NB4 (cell line): Measurements from ENCODE around the gene SIK2.

ENCODE experiments used
- DNase-seq: peaks from one replicate; pipeline ENCODE4 v3.0.0; 2010; ENCODE audit warnings: low read depth
- H3K4me3 ChIP-seq: one replicate; pipeline ENCODE4 v1.5.1; 2011; ENCODE audit warnings: mild to moderate bottlenecking, low read depth, low read length, moderate library complexity
- MYC ChIP-seq: IDR thresholded peaks from 2 replicates; pipeline ENCODE4 v1.6.1; 2011; ENCODE audit warnings: low read depth, low read length
- POLR2A ChIP-seq: IDR thresholded peaks from 2 replicates; pipeline ENCODE4 v1.6.1; 2011; ENCODE audit warnings: mild to moderate bottlenecking; ENCODE audit not compliant: insufficient read length; ENCODE audit errors: extremely low read depth
- TF ChIP-seq, protein P1 (sequence below): IDR thresholded peaks from 2 replicates; pipeline ENCODE4 v1.6.1; 2011; ENCODE audit warnings: low read depth, low read length
- TF ChIP-seq, protein P2 (sequence below): IDR thresholded peaks from one replicate; pipeline ENCODE4 v1.5.1; 2012; ENCODE audit warnings: low read depth, low read length

Gene SIK2

DNA sequence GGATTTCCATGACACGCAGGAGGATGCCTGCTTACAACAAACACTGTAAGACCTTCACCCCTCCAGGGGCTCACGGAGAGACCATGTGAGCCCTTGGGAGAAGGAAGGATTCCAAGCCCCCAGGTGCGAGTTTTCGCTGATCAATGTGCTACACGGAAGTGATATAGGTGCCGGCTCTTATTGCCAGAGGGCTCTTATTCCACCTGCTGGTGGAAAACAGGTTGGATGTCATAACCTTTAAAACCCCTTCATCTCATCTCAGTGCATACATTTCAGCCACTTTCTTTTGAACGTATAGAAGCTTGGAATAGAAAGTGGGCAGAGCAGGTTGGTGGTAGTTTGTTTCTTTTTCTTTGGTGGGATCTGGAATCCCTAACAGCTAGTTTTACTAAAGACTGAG is 35.9 kb upstream of the SIK2 start:
- TF ChIP-seq, protein P1, sequence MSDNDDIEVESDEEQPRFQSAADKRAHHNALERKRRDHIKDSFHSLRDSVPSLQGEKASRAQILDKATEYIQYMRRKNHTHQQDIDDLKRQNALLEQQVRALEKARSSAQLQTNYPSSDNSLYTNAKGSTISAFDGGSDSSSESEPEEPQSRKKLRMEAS = no peak
- no peak for TF ChIP-seq POLR2A
- TF ChIP-seq, protein P2, sequence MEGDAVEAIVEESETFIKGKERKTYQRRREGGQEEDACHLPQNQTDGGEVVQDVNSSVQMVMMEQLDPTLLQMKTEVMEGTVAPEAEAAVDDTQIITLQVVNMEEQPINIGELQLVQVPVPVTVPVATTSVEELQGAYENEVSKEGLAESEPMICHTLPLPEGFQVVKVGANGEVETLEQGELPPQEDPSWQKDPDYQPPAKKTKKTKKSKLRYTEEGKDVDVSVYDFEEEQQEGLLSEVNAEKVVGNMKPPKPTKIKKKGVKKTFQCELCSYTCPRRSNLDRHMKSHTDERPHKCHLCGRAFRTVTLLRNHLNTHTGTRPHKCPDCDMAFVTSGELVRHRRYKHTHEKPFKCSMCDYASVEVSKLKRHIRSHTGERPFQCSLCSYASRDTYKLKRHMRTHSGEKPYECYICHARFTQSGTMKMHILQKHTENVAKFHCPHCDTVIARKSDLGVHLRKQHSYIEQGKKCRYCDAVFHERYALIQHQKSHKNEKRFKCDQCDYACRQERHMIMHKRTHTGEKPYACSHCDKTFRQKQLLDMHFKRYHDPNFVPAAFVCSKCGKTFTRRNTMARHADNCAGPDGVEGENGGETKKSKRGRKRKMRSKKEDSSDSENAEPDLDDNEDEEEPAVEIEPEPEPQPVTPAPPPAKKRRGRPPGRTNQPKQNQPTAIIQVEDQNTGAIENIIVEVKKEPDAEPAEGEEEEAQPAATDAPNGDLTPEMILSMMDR = no peak
- no peak for TF ChIP-seq MYC
- no peak overlapping the region for H3K4me3 ChIP-seq
- no peak for DNase-seq

DNA sequence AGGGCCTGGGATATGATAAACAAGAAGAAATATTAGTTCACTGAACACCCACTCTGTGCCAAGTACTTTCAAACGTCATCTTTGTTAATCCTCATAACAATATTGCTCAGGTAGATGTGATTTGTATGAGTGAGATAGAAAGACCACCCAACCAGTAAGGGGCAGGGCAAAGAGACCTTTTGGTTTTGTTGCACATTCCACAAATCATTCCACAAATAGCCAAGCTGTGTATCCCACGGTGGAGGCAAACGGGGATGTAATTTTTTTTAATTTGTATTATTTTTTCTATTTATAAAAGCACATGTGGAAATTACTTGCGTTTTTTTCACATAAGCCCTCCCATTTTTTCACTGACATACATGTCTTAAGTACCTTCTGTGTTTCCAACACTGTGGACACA is 32.8 kb upstream of the SIK2 start:
- H3K4me3 ChIP-seq = no peak overlapping the region
- TF ChIP-seq POLR2A (no peak), MYC (no peak)
- TF ChIP-seq, protein P1 = no peak
- TF ChIP-seq, protein P2 = no peak
- no peak for DNase-seq

DNA sequence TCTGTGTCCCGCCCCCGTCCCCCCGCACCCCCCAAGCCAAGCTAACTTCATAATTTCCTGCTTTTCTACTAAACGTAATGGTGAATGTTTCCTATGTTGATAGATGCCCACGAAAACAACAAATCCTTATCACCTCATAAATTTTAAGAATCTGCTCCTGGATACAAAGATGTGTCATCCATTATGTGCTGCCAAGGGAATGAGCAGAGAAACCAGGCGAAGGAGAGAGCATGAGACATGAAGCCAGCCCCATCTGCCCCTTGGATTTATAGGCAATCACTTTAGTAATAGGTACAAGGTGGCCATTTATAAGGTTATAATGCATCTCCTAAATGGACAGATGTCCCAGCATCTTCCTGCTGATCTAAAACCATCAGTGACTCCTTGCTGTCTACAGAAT is 31.5 kb upstream of the SIK2 start:
- no peak for DNase-seq
- TF ChIP-seq, protein P1 = no peak
- TF ChIP-seq MYC = no peak
- no peak for TF ChIP-seq POLR2A
- TF ChIP-seq, protein P2 = no peak
- no peak overlapping the region for H3K4me3 ChIP-seq

DNA sequence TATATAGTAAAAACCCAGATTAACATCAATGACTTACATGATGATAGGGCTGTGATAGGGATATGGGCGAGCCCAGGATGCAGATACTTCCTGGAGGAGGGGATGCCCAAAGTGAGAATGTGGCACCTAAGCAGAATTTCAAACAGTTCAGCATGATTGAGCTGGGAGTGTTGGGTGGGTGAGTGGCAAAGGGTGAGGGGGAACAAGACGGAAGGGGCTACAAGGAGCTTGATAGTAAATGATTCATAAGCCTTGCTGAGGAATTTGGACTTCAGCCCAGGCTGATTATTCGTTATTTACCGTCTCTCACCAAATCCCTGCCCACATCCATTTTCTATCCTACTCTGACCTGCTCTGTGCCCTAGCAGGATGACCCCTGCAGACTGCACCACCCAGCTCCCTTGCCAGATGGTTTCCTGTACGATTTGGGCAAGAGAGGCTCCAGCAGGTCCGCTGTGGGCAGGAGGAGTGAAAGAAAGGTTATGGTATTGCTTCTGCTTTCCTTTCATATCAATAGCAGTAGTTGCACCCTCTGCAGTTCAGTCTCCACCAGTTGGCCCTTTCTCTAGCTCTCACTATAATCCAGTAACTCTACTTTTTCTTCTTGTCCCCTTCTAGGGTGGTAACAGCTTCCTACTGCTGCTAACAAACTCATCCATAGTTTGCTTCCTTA is 30.3 kb upstream of the SIK2 start:
- DNase-seq = no peak
- H3K4me3 ChIP-seq = no peak overlapping the region
- TF ChIP-seq, protein P2 = no peak
- TF ChIP-seq MYC (no peak), POLR2A (no peak)
- TF ChIP-seq, protein P1 = no peak

DNA sequence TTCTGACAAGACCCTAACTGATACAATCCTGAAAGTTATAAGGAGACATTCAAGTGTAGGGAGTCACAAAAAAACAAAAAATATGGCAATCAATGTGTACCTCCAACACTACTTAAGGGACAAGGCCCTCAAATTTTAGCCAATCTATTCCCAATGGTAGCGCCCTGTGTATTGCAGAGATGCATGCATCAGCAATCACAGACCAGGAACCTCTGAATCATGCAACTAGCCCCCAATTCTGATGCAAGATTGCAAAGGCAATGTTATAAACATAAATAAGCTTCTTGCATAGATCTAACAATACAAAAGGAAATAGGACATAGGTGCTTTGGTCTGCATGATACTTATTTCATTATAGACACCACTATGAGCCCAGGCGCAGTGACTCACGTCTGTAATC is 29.7 kb upstream of the SIK2 start:
- no peak overlapping the region for H3K4me3 ChIP-seq
- DNase-seq = no peak
- TF ChIP-seq, protein P1 = no peak
- TF ChIP-seq MYC (no peak), POLR2A (no peak)
- TF ChIP-seq, protein P2 = no peak
